ENCODE results near the gene AQP6. TPM values are rescaled to one million over a fixed set of nuclear protein-coding genes. Genes with fewer than 3 reads are reported as not detected.

Gene AQP6
- total RNA-seq, 4 donors from 2014 or later: 0.56 TPM; not detected in 3

DNA sequence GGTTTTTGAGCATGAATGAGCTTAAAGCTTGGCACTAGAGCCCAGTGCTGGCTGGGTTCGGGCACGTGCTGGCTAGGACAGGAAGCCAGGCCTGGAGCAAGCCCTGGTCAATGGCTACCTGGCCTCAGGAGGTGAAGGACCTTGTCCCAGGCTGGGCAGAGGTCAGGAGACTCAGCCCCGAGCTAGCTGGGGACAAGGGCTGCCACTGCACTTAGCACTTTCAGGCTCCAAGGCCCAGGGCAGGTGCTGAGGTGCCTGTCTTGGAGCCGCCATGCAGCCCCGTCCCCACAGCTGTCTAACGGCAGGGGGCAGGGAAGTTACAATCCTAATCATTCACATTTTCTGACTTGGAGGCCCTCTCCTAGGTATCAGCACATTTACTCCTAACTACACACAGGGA lies 4.3 kb upstream of the AQP6 start:
- DNase-seq (ENCODE audit: low spot score): no peak
- ATAC-seq (ENCODE audit: low FRiP score): no peak
- TF ChIP-seq, protein P1, sequence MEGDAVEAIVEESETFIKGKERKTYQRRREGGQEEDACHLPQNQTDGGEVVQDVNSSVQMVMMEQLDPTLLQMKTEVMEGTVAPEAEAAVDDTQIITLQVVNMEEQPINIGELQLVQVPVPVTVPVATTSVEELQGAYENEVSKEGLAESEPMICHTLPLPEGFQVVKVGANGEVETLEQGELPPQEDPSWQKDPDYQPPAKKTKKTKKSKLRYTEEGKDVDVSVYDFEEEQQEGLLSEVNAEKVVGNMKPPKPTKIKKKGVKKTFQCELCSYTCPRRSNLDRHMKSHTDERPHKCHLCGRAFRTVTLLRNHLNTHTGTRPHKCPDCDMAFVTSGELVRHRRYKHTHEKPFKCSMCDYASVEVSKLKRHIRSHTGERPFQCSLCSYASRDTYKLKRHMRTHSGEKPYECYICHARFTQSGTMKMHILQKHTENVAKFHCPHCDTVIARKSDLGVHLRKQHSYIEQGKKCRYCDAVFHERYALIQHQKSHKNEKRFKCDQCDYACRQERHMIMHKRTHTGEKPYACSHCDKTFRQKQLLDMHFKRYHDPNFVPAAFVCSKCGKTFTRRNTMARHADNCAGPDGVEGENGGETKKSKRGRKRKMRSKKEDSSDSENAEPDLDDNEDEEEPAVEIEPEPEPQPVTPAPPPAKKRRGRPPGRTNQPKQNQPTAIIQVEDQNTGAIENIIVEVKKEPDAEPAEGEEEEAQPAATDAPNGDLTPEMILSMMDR (IDR thresholded peaks at IDR 0.05): no peak

DNA sequence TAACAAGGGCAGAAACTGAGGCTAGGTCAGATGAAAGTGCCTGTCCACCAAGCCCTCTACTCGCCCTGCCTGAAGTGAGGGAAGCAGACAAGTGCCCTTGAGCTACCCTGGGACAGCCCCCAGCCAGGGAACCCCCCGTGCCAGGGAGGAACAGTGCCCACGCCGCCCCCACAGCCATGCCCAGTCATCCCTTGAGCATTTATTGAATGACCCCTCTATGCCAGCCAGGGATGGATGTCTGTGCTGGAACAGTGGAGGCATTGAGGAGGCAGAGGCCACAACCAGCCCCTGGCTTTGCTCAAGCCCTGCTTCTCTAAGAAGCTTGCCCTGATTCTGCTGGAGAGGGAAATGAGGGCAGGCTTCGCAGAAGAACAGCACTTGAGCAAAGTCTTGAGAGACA lies 3.7 kb upstream of the AQP6 start:
- ATAC-seq (ENCODE audit: low FRiP score): no peak
- no peak for DNase-seq (ENCODE audit: low spot score)
- TF ChIP-seq, protein P1 (IDR thresholded peaks at IDR 0.05): no peak

DNA sequence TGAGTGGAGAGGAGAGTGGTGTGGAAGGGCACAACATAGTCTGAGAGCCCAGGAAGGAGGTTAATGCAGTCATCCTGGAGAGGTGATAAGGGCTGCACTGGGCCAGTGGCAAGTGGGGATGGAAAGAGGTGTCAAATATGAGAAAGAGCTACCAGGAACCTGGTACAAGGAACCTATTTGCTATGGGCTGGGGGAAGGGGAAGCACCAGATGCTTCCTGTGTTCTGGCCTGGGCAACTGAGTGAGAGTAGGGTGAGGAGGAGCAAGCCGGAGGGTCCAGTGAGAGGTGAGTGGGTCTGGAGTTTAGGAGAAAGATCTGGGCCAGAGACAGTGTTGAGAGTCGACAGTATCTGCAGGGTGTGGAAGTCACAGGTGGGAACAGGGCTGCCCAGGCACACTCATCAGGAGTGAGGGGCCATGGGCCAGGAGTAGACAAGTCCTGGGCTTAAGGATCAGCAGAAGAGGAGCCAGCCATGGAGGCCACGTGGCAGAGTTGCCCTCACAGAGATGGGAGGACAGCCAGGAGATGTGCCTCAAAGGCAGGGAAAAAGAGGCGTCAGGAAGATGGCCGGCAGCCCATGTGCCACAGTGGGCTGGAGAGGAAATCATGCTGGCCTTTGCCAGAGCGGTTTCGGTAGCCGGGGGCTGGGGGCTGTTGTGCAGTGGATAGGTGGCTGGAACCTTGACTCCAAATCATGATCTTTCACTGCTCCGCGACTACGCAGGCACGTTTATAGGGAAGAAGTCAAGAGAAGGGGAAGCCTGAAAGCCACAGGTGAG lies 2.9 kb upstream of the AQP6 start:
- ATAC-seq (ENCODE audit: low FRiP score): no peak
- no peak for DNase-seq (ENCODE audit: low spot score)
- TF ChIP-seq, protein P1 (IDR thresholded peaks at IDR 0.05): no peak

DNA sequence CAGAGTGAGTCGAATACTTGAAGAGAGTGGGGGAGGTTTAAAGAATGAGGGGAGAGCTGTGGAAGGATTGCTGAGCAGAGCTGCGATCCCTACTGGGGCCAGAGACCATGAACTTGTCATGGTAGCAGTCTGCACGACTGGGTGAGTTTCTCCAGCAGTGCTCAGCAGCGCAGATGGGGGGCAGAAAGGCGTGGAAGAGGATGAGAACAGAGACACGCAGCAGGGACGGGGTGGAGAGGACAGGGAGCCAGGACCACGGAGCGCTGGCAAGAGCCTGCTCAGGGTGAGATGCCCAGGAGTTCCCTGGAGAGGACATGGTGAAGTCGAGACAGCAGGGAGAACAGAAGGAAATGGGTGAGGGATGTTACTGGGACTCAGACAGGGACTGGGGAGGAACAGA lies 2.1 kb upstream of the AQP6 start:
- TF ChIP-seq, protein P1 (IDR thresholded peaks at IDR 0.05): no peak
- ATAC-seq (ENCODE audit: low FRiP score) (no peak), DNase-seq (ENCODE audit: low spot score) (no peak)

DNA sequence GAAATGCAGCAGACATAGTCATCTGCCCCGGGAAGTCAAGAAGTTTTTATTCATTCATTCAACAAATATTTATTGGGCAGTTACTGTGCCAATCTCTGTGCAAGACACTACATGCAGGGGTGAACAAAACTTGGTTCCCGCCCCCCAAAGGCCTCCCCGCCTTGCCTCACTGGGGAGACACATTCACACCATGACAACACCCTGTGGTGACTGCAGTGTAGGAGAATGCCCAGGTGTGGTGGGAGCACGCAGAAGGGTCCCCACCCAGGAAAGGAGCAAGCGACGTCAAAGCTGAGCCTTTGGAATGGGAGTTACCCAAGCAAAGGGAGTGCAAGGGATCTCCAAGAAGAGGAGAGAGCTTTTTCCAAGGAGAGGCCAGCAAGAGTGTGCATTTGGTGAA lies 1.6 kb upstream of the AQP6 start:
- TF ChIP-seq, protein P1 (IDR thresholded peaks at IDR 0.05): no peak
- ATAC-seq (ENCODE audit: low FRiP score) (no peak), DNase-seq (ENCODE audit: low spot score) (no peak)

DNA sequence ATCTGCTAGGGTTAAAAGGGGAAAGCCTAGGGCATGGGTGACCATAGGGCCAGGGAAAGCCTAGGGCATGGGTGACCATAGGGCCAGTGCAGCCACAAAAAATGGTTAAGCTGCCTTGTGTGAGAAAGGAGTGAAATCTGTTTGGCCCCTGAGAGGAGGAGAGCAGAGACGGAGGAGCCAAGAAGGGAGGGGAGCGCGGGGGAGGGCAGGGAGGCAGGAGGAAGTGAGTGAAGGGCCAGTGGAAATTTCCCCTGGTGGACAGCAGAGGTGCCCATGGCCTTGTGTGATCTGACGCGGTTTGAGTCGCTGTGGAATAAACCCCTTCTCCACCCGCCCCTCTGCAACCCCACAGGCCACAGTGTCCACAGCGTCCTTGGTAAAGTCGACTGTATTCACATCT lies 618 bp upstream of the AQP6 start:
- no peak for DNase-seq (ENCODE audit: low spot score)
- ATAC-seq (ENCODE audit: low FRiP score): no peak
- TF ChIP-seq, protein P1 (IDR thresholded peaks at IDR 0.05): no peak

DNA sequence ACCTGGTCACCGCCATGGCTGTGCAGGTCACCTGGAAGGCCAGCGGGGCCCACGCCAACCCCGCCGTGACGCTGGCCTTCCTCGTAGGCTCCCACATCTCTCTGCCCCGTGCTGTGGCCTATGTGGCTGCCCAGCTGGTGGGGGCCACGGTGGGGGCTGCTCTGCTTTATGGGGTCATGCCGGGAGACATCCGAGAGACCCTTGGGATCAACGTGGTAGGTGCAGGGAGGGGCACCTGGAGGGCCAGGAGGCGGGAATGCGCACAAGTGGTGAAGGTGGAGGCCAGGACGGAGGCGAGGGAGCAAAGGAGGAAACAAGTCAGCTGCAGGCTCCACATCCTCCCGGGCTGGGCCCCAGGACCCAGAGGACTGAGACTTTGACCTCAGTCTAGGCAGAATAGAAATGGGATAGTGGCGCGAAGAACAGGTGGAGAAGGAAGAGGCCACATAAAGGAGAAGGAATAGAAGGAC lies 649 bp downstream of the AQP6 start:
- ATAC-seq (ENCODE audit: low FRiP score) (no peak), DNase-seq (ENCODE audit: low spot score) (no peak)
- TF ChIP-seq, protein P1 (IDR thresholded peaks at IDR 0.05): no peak
